Type B pancreatic cell (in vitro differentiated cells): ENCODE measurements around the gene KSR1. TPM values are rescaled to one million over a fixed set of nuclear protein-coding genes. Genes with fewer than 3 reads are reported as not detected.
A peak's percentile ranks its signal among the peaks of the same experiment; 100 is the strongest.
"Not testable (repeated sequence)": the region's sequence is repeated elsewhere in the genome, so short reads cannot be mapped to it uniquely, and the experiment has no call there.

Source experiments
- DNase-seq: peaks from one replicate; pipeline ENCODE4 v3.0.0; 2021; ENCODE audit warnings: mixed read lengths; ENCODE audit not compliant: unreplicated experiment; ENCODE audit errors: extremely low spot score
- H3K27ac Mint-ChIP-seq: 2 replicates; pipeline ENCODE4 v1.8.0; 2021; ENCODE audit warnings: mild to moderate bottlenecking, mixed read lengths
- H3K27me3 Mint-ChIP-seq: 2 replicates; pipeline ENCODE4 v1.8.0; 2021; ENCODE audit warnings: mixed read lengths
- H3K36me3 Mint-ChIP-seq: 2 replicates; pipeline ENCODE4 v1.8.0; 2021; ENCODE audit warnings: mixed read lengths
- H3K4me1 Mint-ChIP-seq: one replicate; pipeline ENCODE4 v1.8.0; 2021; ENCODE audit warnings: mixed read lengths; ENCODE audit not compliant: unreplicated experiment
- H3K4me3 Mint-ChIP-seq: 2 replicates; pipeline ENCODE4 v1.8.0; 2021; ENCODE audit warnings: mild to moderate bottlenecking, mixed read lengths
- H3K9me3 Mint-ChIP-seq: 2 replicates; pipeline ENCODE4 v1.8.0; 2021; ENCODE audit warnings: mixed read lengths
- CTCF ChIP-seq: fragments of 200-600 bp; sonication (generic); conservative IDR thresholded peaks from 2 replicates; pipeline ENCODE4 v1.5.0; 2021; ENCODE audit warnings: antibody characterized with exemption, mild to moderate bottlenecking
- total RNA-seq: library from RNA; stranded (reverse); gene quantifications from 2 replicates; pipeline ENCODE4 v1.2.1, GENCODE V29; 2021; ENCODE audit warnings: low replicate concordance

The KSR1 gene
- total RNA-seq, 1 donor from 2014 or later: 57.8 TPM

DNA sequence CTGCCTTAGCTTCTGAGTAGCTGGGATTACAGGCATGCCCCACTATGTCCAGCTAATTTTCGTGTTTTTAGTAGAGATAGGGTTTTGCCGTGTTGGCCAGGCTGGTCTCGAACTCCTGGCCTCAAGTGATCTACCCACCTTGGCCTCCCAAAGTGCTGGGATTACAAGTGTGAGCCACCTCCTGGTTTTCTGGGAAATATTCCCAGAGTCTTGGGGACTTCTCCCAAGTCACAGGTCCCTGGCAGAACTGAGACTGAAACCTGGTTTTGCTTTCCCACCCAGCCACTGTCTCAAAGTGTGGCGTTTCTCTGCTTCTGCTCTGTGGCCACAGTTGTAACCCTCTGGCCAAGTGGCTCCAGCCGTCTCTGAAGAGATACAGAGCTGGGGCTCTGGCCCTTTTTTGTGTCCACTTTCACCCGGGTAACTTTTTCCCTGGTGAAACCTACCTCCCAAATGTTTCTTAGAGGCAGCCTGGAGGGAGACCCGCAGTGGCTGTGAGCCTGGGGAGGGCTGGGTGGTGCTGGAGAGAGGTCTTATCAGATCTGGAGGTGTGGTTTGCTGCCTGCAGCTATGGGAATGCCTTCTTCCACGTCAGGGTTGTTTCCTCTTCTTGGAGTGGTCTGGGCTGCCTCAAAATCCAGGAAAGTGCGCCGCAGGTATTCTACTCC lies 5.1 kb downstream of the KSR1 start:
- Mint-ChIP-seq H3K27me3 (no peaks in the 10 kb centered on the region), H3K36me3 (no peaks in the 10 kb centered on the region), H3K27ac (peak overlapping the region; percentile 5), H3K9me3 (no peaks in the 10 kb centered on the region), H3K4me1 (peaks cover 36% of the 10 kb centered on the region), H3K4me3 (peak overlapping the region; percentile 51)
- no peak for TF ChIP-seq CTCF
- DNase-seq: no peak

- no peaks in the 10 kb centered on the region for H3K27me3 Mint-ChIP-seq
- no peaks in the 10 kb centered on the region for H3K9me3 Mint-ChIP-seq
- no peaks in the 10 kb centered on the region for H3K36me3 Mint-ChIP-seq
- no peak for TF ChIP-seq CTCF
- peaks cover 44% of the 10 kb centered on the region for H3K4me1 Mint-ChIP-seq
- H3K4me3 Mint-ChIP-seq: peak overlapping the region; percentile 51
- peak overlapping the region; percentile 5 for H3K27ac Mint-ChIP-seq
- DNase-seq: no peak
Observed at GRCh38 chr17:27462149-27462548, 5.9 kb downstream of the KSR1 start.

DNA sequence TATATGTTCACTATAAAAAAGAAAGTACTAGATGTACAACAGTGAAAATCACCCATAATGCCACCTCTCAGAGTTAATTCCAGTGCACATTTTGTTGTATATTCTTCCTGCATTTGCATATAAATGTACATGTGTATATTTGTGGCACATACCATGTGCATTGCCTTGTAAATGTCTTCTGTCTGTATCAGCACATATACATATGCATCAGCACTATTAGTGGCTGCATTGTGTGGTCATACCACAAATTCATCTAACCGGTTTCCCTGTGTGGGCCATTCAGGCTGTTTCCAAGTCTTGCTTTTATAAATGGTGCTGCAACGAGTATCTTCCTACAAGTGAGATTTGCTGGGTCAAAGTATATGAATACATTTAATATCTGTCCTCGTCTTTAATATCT lies 6.5 kb downstream of the KSR1 start:
- no peak for DNase-seq
- no peak overlapping the region for H3K4me3 Mint-ChIP-seq
- H3K27ac Mint-ChIP-seq: no peak overlapping the region
- no peaks in the 10 kb centered on the region for H3K27me3 Mint-ChIP-seq
- no peak for TF ChIP-seq CTCF
- H3K36me3 Mint-ChIP-seq: no peaks in the 10 kb centered on the region
- H3K9me3 Mint-ChIP-seq: no peaks in the 10 kb centered on the region
- peaks cover 48% of the 10 kb centered on the region for H3K4me1 Mint-ChIP-seq

DNA sequence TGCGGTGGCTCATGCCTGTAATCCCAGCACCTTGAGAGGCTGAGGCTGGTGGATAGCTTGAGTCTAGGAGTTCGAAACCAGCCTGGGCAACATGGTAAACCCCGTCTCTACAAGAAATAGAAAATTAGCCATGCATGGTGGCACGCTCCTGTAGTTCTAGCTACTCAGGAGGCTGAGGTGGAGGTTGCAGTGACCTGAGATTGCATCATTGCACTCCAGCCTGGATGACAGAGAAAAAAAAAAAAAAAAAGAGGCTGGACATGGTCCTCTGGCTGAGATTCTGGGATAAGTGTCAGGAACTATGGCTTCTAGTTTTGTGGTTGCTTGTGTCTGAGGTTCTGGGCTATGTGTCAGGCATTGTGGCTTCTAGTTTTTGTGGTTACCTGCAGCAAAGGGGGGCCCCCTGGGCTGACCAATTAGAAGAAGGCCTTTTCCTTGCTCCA lies 7.0 kb downstream of the KSR1 start:
- H3K27ac Mint-ChIP-seq: no peak overlapping the region
- no peak for TF ChIP-seq CTCF
- H3K4me3 Mint-ChIP-seq: no peak overlapping the region
- H3K9me3 Mint-ChIP-seq: no peaks in the 10 kb centered on the region
- no peak for DNase-seq
- H3K4me1 Mint-ChIP-seq: peaks cover 42% of the 10 kb centered on the region
- no peaks in the 10 kb centered on the region for H3K36me3 Mint-ChIP-seq
- H3K27me3 Mint-ChIP-seq: no peaks in the 10 kb centered on the region

DNA sequence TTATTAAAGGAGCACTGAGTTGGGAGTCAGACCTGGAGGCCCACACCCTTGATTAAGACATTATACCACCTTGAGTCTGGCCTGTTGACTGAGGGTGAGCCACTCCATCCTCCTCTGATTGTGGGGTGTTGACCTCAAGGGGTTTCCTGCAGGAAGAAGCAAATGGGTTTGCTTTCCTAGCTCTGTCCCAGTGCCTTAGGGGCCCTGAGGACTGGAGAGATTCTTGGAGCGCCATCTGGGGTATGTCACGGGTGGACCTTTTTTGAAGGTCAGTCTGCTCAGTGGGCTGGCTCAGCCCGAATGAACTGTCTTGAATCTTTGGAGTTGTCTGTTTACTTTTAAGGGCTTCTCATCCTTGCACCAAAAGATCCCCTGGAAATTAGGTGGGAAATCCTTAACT lies 7.8 kb downstream of the KSR1 start:
- H3K4me3 Mint-ChIP-seq, H3K36me3 Mint-ChIP-seq, H3K27ac Mint-ChIP-seq, DNase-seq, H3K27me3 Mint-ChIP-seq, H3K9me3 Mint-ChIP-seq: not testable (repeated sequence)
- peaks cover 42% of the 10 kb centered on the region for H3K4me1 Mint-ChIP-seq

GRCh38 chr17:27464431-27464830 lies 8.2 kb downstream of the KSR1 start:
- Mint-ChIP-seq H3K4me1 (peaks cover 44% of the 10 kb centered on the region), H3K27ac (no peak overlapping the region)

DNA sequence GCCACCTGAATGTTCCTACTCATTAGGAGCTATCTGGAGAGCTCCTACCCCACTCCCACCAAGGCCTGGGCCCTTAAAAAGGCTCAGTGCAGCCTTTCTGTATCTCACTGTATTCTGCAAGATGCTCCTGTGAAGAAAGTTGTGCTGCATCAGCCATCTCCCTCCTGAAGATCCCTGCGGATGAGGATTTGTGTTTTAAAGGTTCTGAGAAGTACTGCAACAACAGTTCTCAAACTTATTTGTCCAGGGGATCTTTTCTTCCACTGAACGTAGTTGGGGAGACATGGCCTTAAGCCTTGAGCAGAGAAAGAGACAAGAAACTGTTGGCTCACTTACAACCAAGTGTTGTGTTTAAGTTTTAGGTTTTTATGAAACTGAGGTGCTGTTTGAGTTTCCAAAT lies 9.6 kb downstream of the KSR1 start:
- H3K27ac Mint-ChIP-seq, DNase-seq, H3K4me3 Mint-ChIP-seq, H3K36me3 Mint-ChIP-seq, H3K9me3 Mint-ChIP-seq, H3K27me3 Mint-ChIP-seq: not testable (repeated sequence)
- peaks cover 37% of the 10 kb centered on the region for H3K4me1 Mint-ChIP-seq

More at GRCh38 chr17:27464431-27464830, 8.2 kb downstream of the KSR1 start:
- no peaks in the 10 kb centered on the region for H3K9me3 Mint-ChIP-seq
- H3K36me3 Mint-ChIP-seq: no peaks in the 10 kb centered on the region
- no peak for DNase-seq
- H3K27me3 Mint-ChIP-seq: no peaks in the 10 kb centered on the region
- no peak overlapping the region for H3K4me3 Mint-ChIP-seq
- TF ChIP-seq CTCF: no peak
